HEK293 (cell line): ENCODE results near the gene RAP1A.

ENCODE experiments used
- REPIN1 ChIP-seq: fragments of 450-650 bp; formaldehyde crosslinking; IDR thresholded peaks from 2 replicates; pipeline ENCODE4 v1.5.1; 2017; ENCODE audit warnings: missing biosample characterization, missing genetic modification characterization, low read depth
- ZNF140 ChIP-seq: fragments of 450-650 bp; formaldehyde crosslinking; IDR thresholded peaks from 2 replicates; pipeline ENCODE4 v1.5.1; 2016; ENCODE audit warnings: missing biosample characterization, missing genetic modification characterization
- ZNF184 ChIP-seq: fragments of 450-650 bp; IDR thresholded peaks from 2 replicates; pipeline ENCODE4 v1.5.1; 2018; ENCODE audit warnings: missing biosample characterization, mild to moderate bottlenecking, missing genetic modification characterization
- ZSCAN23 ChIP-seq: fragments of 450-650 bp; formaldehyde crosslinking; IDR thresholded peaks from 2 replicates; pipeline ENCODE4 v1.5.1; 2016; ENCODE audit warnings: missing biosample characterization, missing genetic modification characterization
- TF ChIP-seq, protein P1 (sequence below): fragments of 450-650 bp; formaldehyde crosslinking; IDR thresholded peaks from 2 replicates; pipeline ENCODE4 v1.5.1; 2016; ENCODE audit warnings: missing biosample characterization, missing genetic modification characterization

DNA sequence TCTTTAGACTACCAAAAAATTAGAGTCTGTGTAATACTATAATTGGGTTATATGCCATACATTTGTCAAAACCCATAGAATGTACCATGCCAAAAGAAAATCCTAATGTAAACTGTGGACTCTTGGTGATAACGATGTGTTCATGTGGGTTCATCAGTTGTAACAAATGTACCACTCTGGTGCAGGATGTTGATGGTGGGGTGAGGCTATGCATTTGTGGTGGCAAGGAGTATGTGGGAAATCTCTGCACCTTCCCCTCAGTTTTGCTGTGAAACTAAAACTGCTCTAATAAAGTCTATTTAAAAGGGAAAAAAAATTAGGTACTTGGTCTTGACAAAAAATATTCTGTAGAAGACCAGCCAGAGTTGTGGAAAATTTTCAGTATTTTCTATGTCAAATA lies 76.2 kb downstream of the RAP1A start:
- no peak for TF ChIP-seq ZSCAN23 (tag by site-specific recombination)
- TF ChIP-seq, protein P1, sequence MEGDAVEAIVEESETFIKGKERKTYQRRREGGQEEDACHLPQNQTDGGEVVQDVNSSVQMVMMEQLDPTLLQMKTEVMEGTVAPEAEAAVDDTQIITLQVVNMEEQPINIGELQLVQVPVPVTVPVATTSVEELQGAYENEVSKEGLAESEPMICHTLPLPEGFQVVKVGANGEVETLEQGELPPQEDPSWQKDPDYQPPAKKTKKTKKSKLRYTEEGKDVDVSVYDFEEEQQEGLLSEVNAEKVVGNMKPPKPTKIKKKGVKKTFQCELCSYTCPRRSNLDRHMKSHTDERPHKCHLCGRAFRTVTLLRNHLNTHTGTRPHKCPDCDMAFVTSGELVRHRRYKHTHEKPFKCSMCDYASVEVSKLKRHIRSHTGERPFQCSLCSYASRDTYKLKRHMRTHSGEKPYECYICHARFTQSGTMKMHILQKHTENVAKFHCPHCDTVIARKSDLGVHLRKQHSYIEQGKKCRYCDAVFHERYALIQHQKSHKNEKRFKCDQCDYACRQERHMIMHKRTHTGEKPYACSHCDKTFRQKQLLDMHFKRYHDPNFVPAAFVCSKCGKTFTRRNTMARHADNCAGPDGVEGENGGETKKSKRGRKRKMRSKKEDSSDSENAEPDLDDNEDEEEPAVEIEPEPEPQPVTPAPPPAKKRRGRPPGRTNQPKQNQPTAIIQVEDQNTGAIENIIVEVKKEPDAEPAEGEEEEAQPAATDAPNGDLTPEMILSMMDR (tag by site-specific recombination): no peak
- no peak for TF ChIP-seq ZNF140 (tag by site-specific recombination)
- no peak for TF ChIP-seq ZNF184 (tag by site-specific recombination)
- TF ChIP-seq REPIN1 (tag by site-specific recombination): no peak
